Stimulated activated CD4-positive, alpha-beta T cell treated with anti-CD3 and anti-CD28 coated beads, Interleukin-1b, Interleukin-23, amount 100 ng/mL, for 1 hour (primary cell): ENCODE results near the gene GDF2.

Source experiments
- DNase-seq, 2 donors: peaks; one replicate each; pipeline ENCODE4 v3.0.0-alpha.2; 2020; ENCODE audit warnings: low read depth in 2 of 2

The GDF2 gene

DNA sequence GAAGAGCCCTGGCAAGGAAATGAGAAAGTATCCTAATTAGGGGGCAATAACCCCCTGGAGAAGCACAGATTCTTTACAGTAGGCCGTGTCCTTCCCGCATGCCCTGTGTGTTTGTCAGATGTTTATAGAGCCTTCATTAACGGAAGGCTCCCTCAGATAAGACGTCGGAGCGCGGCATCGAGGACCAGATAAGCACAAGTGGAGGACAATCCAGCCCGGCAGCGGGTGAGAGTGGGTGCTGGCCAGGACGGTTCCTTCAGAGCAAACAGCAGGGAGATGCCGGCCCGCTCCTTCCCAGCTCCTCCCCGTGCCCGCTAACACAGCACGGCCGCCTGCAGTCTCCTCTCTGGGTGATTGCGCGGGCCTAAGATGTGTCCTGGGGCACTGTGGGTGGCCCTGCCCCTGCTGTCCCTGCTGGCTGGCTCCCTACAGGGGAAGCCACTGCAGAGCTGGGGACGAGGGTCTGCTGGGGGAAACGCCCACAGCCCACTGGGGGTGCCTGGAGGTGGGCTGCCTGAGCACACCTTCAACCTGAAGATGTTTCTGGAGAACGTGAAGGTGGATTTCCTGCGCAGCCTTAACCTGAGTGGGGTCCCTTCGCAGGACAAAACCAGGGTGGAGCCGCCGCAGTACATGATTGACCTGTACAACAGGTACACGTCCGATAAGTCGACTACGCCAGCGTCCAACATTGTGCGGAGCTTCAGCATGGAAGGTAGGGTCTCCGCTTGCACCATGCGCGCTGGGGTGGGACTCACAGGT, at the start of gene GDF2:
Gene GDF2 (plus strand): TSS at position 155 of the 762 bp plus-strand sequence. CDS start 215 bp downstream, at position 370.
- no peak for DNase-seq

DNA sequence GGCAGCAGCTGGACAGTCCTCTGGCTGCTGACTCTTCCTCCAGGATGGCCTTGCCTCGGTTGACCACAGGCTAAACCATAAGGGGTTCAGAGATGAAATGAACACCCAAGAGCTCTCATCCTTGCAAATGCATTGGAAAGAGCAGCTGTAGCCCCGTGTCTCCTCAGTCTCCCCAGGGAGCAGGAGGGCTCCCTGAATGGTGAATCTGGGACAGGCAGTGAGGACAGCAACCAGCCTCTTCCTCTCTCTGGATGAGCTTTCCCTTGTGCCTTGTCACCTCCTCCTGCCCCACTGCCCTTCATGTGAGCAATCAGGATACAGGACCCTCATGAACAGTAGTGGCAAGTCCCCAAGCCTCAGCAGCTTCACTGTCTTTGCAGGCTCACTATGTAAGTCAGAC, 46.2 kb upstream of the GDF2 start:
- no peak for DNase-seq

DNA sequence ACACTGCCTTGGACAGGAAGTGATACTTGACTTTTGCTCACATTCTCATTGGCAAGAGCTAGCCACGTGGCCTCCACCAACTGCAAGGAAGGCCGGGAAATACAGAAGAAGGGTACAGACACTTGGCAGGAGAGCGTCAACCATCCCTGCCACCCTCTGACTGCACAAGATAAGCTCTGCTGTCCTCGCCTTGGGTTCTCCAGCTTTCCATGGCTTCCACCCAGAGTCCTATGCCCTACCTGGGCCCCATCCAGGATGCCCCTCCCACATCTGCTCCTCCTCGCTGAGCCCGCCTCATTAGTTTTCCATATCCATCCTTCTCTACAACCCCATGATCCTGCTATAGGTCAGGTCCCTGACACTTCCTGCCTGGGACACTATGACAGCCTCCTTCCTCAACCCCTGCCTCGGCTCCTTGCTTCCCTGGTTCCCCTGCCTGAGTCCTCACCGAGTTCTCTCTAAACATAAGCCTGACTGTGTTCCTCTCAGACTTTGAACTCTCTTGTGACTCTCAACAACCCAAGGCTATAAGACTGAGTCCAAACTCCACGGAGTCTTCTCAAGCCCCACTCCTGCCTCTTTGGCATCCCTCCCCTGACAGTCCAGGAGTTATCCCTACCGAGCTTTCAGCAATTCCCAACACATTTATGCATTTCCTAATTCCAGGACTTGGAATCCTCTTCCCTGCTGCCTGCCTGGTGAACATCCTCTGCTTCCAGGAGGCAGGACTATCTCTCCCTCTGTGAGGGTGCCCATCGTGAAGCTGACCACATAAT, 45.5 kb upstream of the GDF2 start:
- no peak for DNase-seq

DNA sequence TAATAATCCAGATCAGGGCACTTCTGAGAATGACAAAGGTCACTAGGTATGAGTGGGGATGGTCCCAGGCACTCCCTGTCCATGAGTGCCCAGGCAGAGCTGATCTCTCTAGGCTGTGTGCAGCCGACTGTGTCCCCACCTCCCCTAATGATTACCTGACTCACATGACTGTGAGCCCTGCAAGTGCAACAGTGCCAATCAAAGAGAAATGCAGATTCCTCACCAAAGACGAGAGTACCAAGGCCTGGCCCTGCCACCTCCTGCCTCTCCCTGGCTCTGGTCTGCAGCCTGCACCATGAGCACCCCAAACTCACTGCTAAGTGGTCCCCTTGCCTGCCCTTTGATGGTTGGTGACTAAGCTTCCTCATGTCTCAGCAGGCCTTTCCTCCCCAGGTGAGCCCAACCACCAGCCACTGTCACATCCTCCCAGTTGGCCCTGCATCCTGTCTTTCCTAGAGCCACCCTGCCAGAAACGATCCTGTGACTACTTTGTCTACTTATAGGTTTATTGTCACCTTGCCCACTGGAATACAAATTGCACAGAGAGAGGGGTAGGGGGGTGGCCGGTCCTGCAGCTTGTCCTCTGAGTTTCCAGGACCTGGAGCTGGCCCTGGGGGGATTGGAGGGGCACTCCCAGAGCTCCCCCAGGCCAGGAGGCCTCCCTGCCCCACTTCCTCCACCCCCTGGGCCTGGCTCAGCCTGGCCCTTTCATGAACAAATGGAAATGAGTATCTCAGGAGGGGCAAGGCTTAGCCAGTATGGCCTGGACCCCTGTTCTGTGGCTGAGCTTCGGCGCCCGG, 44.7 kb upstream of the GDF2 start:
- peak in 1 of 2 donors; percentile 14 for DNase-seq

DNA sequence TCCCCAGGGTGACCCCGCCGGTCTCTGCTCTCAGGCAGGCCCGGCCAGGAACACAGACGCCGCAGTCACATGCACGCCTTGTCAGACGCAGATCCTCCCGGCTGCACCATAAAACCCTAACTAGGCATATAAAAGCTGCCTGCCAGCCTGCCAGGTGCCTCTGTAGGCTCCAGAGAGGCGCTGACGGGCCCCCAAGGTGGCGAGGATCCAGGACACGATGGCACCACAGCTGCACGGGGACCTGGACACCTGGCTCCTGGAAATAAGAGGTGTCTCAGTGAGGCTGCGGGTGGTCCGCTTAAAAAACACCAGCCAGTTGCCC, 44.1 kb upstream of the GDF2 start:
- DNase-seq, result no peak

DNA sequence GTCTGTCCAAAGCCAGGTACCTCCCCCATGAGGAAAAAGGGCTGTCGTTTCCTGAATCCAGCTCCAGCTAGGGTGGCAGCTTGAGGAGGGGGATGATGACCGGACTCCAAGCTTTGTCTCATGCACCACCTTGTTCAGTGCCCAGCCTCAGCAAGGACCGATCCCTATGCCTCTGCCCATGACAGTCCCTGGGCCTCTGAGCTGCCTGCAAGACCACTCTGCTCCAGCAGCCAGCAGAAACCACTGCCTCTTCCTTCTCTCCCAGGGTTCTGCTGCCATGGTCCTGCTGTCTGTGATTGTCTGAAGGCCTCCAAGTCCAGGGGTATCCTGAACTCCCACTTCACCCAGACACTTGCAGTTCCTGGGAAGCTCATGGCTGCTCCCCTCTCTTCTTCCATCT, 43.5 kb upstream of the GDF2 start:
- no peak for DNase-seq

DNA sequence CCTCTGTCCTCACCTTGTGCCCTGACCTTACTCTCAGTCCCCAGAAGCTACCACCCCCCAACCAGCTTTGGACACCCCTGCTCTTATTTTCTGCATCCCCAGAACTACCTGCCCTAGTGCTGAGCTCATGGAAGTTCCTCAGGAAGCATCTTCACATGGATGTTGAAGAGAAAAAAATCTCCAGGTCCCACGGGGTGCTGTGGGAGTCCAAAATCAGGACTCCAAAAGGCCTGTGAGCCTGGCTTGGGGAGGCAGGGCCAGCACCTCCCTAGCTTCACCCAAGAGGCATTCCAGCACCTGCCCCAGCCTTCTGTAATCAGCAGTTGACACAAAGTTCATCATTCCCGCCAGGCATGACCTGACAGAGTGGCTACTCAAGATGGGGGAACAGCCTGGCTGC, 43.0 kb upstream of the GDF2 start:
- DNase-seq, result no peak

DNA sequence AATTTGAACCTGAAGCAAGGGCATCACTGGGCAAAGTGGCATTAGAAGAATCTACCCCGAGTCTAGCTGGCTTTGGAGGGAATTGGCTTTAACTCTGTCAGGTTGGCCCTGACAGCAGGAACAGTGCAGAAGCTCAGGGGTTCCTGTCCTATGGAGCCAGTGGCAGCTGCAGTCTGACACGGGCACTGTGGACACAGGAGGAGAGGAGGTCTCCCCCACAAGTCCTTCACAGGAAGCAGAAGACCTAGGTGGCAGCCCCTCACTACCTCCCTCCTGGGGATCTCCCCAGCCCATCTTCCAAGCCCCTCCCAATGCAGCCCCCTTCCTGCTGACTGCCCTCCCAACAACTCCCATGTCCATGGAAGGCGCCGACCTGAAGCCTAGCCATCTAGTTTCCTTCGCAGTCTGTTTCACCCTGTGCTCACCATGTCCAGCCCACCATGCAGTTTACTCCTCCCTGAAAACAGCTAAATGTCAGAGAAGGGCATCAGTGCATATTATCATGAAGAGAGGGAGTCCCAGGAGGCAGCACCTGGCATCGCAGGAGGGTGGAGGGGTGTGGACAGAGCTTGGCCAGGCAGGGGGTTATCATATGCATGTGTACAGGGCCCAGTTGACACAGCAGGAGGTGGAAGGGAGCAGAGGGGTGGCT, 40.1 kb upstream of the GDF2 start:
- DNase-seq, result no peak

DNA sequence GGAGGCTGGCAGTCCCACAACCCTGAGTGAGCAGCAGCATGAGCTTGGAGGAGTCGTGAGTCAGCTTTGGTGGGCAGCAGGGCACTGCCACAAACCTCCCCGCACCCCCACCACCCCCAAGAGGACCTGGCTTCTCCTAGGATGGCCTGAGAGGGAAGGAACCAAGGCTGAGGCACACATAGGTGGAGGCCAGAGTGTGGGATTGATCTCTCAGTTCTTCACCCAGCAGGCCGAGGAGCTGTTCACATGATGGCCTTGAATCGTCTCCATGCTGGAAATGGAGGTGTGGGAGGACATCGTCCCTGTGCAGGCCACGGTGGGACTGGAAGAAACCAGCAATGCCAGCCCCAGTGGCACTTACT, 39.6 kb upstream of the GDF2 start:
- DNase-seq, result no peak

DNA sequence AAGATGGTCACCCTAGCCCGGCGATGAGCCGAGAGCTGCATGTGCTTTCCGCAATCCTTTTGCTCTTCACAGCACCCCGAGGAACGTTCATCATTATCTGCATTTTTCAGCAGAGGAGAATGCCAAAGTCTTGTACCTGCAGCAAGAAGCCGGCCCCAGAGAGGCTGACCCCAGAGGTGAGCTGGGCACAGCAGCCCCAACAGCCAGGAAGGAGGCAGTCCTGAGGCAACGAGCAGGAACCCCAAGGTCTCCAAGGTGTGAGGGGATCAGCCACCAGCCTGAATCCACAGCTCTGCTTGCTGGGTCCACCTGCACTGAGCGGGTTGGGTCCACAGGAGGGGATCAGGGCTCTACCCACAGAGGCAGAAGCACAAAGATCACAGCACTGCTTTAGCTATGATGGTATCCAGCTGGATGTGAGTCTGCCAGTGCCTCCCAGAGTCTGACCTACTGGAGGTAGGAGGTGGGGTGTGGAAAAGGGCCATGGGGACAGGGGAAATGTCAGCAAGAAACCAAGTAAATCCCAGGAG, 39.1 kb upstream of the GDF2 start:
- no peak for DNase-seq

DNA sequence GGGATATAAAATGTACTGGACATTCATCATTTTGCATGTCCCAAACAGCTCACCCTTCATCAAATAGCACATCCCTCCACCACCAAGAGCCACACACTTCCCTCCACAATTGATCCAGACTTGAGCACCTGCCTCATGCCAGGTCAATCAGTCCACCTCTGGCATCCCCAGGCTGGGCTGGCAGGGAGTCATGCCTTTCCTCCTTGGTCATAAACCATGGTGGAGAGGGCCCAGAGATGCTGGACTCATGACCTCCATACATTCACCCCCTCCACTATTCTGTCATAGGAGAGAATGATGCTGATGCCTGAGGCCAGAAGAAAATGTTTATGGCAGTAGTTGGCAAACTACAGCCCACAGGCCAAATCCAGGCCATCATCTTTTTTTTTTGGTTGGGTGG, 38.4 kb upstream of the GDF2 start:
- DNase-seq, result no peak

DNA sequence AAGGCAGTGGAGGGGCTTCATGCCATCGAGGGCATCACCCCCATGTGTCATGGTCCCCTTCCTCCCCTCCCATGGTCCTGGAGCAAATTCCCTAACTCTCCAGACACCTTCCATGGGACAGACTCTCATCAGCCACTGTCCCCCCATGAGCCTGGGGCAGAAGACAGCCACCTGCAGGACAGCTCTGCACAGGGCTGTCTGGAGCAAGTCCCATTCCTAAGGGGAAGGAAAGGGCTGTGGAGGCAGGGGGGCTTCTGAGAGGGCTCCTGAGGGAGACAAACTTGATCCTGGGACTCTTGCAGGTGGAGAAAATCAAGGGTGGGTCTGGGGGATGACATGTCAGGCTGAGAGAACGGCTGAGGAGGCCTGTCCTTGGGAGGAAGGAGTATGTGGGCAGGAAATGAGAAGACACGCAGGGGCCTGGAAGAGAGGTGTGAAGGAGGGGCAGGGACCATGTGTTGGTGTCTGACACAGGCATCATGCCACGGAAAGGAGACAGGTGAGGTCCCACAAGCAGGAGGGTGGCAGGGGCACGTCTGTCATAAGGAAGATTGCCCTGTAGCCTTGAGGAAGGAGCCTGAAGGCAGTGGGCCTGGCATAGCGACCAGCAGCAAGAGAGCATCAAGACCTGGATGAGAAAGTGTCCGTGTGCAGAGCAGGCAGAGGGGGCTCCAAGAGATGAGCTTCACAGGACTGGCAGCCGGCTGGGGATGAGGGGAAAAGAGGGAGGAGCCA, 36.7 kb upstream of the GDF2 start:
- no peak for DNase-seq

DNA sequence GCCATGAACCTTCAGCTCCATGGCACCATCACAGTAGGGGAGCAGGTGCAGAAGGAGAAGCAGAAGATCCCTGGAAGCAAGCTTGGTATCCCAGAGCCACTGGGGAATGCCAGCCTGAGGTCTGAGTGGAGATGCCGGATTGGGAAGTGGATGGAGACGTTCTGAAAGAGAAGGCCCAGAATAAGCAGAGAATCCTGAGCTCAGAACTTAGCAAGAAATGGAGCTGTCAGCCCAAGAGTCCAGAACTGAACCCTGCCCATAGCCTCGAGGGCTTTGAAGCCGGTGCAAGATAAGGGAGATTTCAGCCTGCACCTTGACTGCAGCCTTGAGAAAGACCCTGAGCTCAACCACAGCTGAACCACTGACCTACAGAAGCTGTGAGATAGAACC, 36.1 kb upstream of the GDF2 start:
- no peak for DNase-seq

DNA sequence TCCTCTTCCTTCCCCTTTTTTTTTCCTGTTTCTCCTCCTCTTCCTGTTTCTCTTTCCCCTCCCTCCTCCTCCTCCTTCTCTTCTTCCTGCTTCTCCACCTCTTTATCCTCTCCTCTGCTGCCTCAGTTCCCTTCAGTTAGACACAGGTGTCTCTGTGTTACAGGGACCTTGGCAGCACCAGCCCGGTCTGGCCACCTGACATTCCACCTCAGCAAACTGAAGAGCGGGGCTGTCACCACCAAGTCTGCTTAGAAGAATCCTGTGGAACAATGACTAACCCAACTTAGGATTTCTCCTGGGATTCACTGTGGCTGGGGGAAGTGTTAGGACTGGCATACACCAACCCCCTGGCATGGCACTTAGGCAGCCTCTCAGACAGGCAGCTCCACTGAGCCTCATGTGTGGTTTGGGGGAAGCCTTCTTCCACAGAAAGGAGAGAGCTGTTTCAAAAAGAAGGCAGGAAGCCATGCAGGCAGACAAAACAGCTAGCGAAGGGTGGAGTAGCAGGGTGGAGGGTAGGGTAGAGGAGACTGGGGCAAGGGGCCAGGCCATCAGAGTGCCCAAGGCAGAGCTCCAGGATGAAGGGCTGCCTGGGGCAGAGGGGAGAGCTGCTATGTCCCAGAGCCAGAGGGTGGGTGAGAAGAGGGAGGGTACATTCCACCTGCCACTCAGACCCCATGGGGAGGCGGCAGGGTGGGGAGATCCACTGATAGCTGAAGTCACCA, 35.5 kb upstream of the GDF2 start:
- no peak for DNase-seq

DNA sequence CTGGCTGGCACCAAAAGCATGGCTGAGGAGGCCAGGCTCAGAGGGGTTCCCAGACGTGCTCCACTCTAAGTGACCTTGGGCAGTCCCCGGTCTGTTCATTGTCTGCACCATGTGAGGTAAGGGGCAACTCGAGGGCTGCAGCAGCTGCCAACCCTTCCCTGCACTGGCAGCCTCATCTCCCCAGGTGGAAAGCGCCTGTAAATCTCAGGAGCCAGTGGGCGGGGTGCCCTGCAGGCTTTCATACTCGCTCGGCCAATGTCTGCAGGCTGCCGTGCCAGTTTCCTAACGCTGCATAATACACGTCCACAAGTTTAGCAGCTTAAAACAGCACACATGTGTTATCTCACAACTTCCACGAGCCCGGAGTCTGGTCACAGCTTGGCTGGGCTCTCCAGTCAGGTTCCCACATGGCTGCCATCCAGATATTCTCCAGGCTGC, 34.9 kb upstream of the GDF2 start:
- no peak for DNase-seq

DNA sequence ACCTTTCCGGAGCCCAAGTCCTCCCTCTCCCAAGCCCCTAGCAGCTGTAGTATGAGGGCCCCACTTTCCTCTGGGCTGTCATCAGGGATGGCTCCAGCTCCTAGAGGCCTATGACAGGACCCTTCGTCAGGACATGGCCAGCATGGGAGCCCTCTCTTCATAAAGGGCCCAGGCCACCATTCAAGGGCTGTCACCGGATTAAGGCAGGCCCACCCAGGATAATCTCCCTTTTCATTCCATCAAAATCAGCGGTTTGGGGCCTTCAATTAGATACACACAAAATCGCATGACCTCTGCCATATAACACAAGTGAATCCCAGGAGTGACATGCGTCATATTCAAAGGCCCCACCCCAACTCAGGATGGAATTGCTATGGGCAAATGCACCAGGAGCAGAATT, 34.4 kb upstream of the GDF2 start:
- no peak for DNase-seq

DNA sequence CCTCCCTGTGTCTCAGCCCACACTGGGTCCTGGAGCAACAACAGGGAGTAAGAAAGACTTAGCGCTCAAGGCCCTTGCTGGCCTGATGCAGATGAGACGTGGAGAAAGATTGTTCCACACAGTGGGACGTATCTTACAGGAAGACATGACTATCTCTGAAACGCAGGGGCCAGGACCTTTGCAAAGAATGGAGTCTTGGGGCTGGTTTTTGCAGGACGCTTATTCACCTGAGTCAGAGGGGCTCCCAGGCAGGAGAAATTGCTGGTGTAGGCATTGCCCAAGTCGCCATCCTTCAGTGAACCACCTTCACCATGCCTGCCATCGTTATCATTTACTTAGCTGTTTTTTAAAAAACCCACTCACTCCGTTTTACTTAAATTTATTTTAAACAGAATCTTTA, 34.0 kb upstream of the GDF2 start:
- DNase-seq, result no peak

DNA sequence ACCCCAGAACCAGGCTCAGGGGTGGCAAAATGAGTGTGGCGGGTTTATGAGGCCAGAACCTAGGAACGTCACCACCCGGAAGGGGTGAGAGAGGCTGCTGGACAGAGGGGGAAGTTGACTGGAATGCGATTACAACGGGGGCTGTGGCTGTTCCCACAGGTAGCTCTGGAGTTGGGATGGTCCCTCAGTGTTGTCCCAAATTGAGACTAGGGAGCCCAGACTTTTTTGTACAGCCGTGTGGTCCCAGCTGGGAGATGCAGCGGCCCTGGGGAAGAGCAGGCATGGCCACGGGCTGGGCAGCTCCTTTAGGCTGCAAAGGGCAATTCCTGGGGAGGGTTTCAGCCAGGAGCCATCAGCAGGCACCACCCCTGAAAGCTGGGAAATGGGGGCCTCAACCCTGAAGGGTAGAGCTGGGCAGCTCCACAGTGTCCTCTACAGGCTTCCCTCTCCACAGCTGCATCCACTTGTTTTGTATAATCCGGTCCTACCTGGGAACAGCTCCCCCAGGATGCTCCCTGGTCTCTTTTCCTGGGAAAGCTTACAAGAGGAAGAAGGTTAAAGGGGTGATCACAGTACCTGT, 33.2 kb upstream of the GDF2 start:
- no peak for DNase-seq

DNA sequence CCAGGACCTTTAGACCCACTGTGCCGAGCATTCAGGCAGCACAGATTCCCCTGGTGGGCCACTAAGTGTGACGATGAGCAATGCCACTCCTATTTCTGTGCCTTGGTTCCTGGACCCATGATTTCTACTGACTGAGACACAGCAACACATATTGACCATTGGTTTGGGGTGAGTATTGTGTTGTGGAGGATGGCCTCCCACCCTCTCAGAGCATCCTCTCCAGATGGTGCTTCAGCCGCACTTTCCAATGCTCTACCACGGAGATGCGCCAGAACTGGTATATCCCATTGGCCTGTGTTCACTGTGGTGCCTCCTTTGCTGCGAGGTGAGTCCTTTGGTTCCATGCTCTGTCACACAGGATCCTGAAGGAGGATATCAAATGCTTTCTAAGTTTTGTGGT, 32.3 kb upstream of the GDF2 start:
- DNase-seq, result no peak

DNA sequence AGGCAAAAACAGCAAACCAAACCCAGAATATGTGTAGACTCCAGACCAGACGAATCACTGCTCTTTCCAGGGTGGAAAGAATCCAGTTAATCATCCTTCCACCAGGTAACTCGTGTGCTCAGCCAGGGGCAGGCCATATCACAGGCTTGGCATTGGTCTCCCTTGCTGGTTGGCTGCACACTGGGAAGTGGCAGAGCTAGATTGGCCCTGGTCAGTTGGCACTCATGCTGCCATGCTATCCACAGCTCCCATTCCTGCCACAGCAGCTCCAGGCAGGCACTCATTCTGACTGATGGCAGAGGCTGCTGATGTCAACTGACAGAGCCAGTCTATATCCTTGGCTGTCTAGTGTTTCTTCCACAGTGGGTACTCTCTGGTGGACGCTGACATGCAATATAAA, 31.9 kb upstream of the GDF2 start:
- no peak for DNase-seq
